ENCODE data around the gene TEX14. TPM values are rescaled to one million over a fixed set of nuclear protein-coding genes. Genes with fewer than 3 reads are reported as not detected.

TEX14 gene
- total and polyA plus RNA-seq, 10 of the 15 experiments (the other 5 are each of a cell fraction or from before 2014, with no cell fraction given), result 0.15 to 1.3 (median 0.66) TPM

DNA sequence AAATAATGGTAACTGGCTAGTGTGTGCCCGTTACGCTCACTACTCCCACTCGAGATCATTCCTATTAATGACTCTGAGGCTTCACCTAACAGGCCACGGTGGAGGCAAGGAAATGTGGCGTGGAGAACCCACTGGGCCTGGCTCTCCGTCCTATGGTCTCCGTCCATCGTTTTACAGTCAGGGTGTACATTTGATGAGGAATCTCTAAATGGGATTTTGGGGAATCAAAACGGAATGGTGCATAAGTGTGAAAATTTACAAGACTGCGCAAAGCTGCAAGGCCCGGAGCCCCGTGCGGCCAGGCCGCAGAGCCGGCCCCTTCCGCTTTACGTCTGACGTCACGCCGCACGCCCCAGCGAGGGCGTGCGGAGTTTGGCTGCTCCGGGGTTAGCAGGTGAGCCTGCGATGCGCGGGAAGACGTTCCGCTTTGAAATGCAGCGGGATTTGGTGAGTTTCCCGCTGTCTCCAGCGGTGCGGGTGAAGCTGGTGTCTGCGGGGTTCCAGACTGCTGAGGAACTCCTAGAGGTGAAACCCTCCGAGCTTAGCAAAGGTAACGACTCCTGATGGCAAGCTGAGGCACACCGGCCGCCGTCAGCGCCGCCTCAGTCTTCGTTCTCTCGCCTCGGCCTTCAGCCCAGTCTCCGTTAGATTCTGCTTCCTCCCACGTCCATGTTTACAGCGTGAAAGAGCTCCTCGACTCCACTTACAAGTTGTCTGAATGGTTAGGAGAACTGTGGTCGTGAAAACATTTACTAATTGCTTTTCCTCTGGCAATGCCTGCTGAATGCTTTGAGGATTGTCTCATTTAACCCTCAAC, 602 bp upstream of the TEX14 start, which contains the start of gene RAD51C (continued):
- TF ChIP-seq, protein P1, sequence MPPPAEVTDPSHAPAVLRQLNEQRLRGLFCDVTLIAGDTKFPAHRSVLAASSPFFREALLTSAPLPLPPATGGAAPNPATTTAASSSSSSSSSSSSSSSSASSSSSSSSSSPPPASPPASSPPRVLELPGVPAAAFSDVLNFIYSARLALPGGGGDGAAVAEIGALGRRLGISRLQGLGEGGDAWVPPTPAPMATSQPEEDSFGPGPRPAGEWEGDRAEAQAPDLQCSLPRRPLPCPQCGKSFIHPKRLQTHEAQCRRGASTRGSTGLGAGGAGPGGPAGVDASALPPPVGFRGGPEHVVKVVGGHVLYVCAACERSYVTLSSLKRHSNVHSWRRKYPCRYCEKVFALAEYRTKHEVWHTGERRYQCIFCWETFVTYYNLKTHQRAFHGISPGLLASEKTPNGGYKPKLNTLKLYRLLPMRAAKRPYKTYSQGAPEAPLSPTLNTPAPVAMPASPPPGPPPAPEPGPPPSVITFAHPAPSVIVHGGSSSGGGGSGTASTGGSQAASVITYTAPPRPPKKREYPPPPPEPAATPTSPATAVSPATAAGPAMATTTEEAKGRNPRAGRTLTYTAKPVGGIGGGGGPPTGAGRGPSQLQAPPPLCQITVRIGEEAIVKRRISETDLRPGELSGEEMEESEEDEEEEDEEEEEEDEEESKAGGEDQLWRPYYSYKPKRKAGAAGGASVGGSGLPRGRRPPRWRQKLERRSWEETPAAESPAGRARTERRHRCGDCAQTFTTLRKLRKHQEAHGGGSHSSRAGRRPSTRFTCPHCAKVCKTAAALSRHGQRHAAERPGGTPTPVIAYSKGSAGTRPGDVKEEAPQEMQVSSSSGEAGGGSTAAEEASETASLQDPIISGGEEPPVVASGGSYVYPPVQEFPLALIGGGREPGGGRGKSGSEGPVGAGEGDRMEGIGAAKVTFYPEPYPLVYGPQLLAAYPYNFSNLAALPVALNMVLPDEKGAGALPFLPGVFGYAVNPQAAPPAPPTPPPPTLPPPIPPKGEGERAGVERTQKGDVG (CRISPR knock-in tag; IDR thresholded peaks at IDR 0.05), result no peak
- TF ChIP-seq FOS (IDR thresholded peaks at IDR 0.05; ENCODE audit: borderline replicate concordance, extremely low read depth, insufficient read length), result no peak
- TF ChIP-seq SP1 (IDR thresholded peaks at IDR 0.05; ENCODE audit: low read depth, low read length), result no peak
- TF ChIP-seq KDM1A (IDR thresholded peaks at IDR 0.05; ENCODE audit: borderline replicate concordance), result no peak
- TF ChIP-seq RAD51 (IDR thresholded peaks at IDR 0.05), result no peak
- TF ChIP-seq RELA (IDR thresholded peaks at IDR 0.05; ENCODE audit: borderline replicate concordance, partially characterized antibody), result no peak
- TF ChIP-seq, protein P2, sequence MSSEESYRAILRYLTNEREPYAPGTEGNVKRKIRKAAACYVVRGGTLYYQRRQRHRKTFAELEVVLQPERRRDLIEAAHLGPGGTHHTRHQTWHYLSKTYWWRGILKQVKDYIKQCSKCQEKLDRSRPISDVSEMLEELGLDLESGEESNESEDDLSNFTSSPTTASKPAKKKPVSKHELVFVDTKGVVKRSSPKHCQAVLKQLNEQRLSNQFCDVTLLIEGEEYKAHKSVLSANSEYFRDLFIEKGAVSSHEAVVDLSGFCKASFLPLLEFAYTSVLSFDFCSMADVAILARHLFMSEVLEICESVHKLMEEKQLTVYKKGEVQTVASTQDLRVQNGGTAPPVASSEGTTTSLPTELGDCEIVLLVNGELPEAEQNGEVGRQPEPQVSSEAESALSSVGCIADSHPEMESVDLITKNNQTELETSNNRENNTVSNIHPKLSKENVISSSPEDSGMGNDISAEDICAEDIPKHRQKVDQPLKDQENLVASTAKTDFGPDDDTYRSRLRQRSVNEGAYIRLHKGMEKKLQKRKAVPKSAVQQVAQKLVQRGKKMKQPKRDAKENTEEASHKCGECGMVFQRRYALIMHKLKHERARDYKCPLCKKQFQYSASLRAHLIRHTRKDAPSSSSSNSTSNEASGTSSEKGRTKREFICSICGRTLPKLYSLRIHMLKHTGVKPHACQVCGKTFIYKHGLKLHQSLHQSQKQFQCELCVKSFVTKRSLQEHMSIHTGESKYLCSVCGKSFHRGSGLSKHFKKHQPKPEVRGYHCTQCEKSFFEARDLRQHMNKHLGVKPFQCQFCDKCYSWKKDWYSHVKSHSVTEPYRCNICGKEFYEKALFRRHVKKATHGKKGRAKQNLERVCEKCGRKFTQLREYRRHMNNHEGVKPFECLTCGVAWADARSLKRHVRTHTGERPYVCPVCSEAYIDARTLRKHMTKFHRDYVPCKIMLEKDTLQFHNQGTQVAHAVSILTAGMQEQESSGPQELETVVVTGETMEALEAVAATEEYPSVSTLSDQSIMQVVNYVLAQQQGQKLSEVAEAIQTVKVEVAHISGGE (CRISPR knock-in tag; IDR thresholded peaks at IDR 0.05), result no peak
- peak; percentile 88 for TF ChIP-seq MXI1 (IDR thresholded peaks at IDR 0.05; ENCODE audit: low read depth, low read length)
- TF ChIP-seq RB1 (IDR thresholded peaks at IDR 0.05; ENCODE audit: borderline replicate concordance), result peak; percentile 97
- 0 out of 2 replicates have a peak, but pooled peaks have one; percentile 65 for TF ChIP-seq TCF12 (IDR thresholded peaks at IDR 0.05; ENCODE audit: low read depth, low read length)
- no peak for TF ChIP-seq YBX1 (IDR thresholded peaks at IDR 0.05)
- TF ChIP-seq NR2C1 (IDR thresholded peaks at IDR 0.05), result peak; percentile 75
- no peak for TF ChIP-seq ESRRA (IDR thresholded peaks at IDR 0.05; ENCODE audit: low read length)
- TF ChIP-seq, protein P3, sequence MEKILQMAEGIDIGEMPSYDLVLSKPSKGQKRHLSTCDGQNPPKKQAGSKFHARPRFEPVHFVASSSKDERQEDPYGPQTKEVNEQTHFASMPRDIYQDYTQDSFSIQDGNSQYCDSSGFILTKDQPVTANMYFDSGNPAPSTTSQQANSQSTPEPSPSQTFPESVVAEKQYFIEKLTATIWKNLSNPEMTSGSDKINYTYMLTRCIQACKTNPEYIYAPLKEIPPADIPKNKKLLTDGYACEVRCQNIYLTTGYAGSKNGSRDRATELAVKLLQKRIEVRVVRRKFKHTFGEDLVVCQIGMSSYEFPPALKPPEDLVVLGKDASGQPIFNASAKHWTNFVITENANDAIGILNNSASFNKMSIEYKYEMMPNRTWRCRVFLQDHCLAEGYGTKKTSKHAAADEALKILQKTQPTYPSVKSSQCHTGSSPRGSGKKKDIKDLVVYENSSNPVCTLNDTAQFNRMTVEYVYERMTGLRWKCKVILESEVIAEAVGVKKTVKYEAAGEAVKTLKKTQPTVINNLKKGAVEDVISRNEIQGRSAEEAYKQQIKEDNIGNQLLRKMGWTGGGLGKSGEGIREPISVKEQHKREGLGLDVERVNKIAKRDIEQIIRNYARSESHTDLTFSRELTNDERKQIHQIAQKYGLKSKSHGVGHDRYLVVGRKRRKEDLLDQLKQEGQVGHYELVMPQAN (conservative IDR thresholded peaks at IDR 0.05), result peak; percentile 95
- TF ChIP-seq NFYA (IDR thresholded peaks at IDR 0.05; ENCODE audit: borderline replicate concordance, low read depth, low read length), result no peak
- TF ChIP-seq NRF1 (conservative IDR thresholded peaks at IDR 0.05; ENCODE audit: low read depth, low read length), result no peak
- TF ChIP-seq IKZF1 (conservative IDR thresholded peaks at IDR 0.05), result peak; percentile 71
- peak; percentile 50; the same call in 1 of the 2 replicates for TF ChIP-seq HCFC1 (IDR thresholded peaks at IDR 0.05; ENCODE audit: low read length)
- TF ChIP-seq STAT1 (conservative IDR thresholded peaks at IDR 0.05), result no peak
- TF ChIP-seq, protein P4, sequence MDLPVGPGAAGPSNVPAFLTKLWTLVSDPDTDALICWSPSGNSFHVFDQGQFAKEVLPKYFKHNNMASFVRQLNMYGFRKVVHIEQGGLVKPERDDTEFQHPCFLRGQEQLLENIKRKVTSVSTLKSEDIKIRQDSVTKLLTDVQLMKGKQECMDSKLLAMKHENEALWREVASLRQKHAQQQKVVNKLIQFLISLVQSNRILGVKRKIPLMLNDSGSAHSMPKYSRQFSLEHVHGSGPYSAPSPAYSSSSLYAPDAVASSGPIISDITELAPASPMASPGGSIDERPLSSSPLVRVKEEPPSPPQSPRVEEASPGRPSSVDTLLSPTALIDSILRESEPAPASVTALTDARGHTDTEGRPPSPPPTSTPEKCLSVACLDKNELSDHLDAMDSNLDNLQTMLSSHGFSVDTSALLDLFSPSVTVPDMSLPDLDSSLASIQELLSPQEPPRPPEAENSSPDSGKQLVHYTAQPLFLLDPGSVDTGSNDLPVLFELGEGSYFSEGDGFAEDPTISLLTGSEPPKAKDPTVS (IDR thresholded peaks at IDR 0.05; ENCODE audit: low read depth, low read length), result no peak
- TF ChIP-seq ASH2L (IDR thresholded peaks at IDR 0.05; ENCODE audit: borderline replicate concordance, low read depth), result no peak

Data from GM12878 (cell line).